Kidney (tissue), 14 donors: ENCODE results near the gene MDFI. TPM values are rescaled to one million over a fixed set of nuclear protein-coding genes. Genes with fewer than 3 reads are reported as not detected.
A peak's percentile ranks its signal among the peaks of the same experiment; 100 is the strongest.

Source experiments
- DNase-seq, 5 donors: peaks; one replicate each; pipeline ENCODE4 v3.0.0-alpha.2; 2013 to 2020
- FAIRE-seq: peaks from 2 replicates; lab custom pipeline; 2012; peaks lifted over from hg19 to GRCh38; lab: Jason Lieb, UNC
- H3K27ac ChIP-seq, 2 donors: one replicate each; pipeline ENCODE4 v1.7.0; 2013; ENCODE audit warnings: low read depth in 2 of 2, low read length in 2 of 2, inconsistent platforms in 1 of 2
- H3K27me3 ChIP-seq: one replicate; pipeline ENCODE4 v1.7.1; 2013; ENCODE audit warnings: low read length, inconsistent platforms; ENCODE audit not compliant: control insufficient read depth, insufficient read depth
- H3K36me3 ChIP-seq, 3 donors: one replicate each; pipeline versions ENCODE4 v1.7.0 to v1.7.1; 2013; ENCODE audit warnings: low read length in 3 of 3, control low read depth in 1 of 3, inconsistent platforms in 1 of 3; ENCODE audit not compliant: insufficient read depth in 3 of 3, control insufficient read depth in 2 of 3
- H3K4me1 ChIP-seq, 3 donors: one replicate each; pipeline versions ENCODE4 v1.7.0 to v1.7.1; 2013; ENCODE audit warnings: low read length in 3 of 3, inconsistent platforms in 1 of 3, low read depth in 1 of 3; ENCODE audit not compliant: control insufficient read depth in 2 of 3, insufficient read depth in 2 of 3
- H3K4me3 ChIP-seq, 3 donors: one replicate each; pipeline versions ENCODE4 v1.7.0 to v1.8.1; 2013; ENCODE audit warnings: low read length in 3 of 3, control low read depth in 1 of 3, inconsistent platforms in 1 of 3
- H3K9ac ChIP-seq, 3 donors: one replicate each; pipeline versions ENCODE4 v1.7.0 to v1.7.1; 2013; ENCODE audit warnings: low read length in 3 of 3, control low read depth in 1 of 3, inconsistent platforms in 1 of 3
- H3K9me3 ChIP-seq, 3 donors: one replicate each; pipeline versions ENCODE4 v1.7.0 to v1.7.1; 2013; ENCODE audit warnings: low read length in 3 of 3, control low read depth in 1 of 3, inconsistent platforms in 1 of 3; ENCODE audit not compliant: control insufficient read depth in 2 of 3, insufficient read depth in 1 of 3
- CTCF ChIP-seq: IDR thresholded peaks from 3 replicates; pipeline ENCODE4 v1.5.1; 2012; ENCODE audit warnings: mild to moderate bottlenecking, moderate library complexity, borderline replicate concordance; ENCODE audit not compliant: insufficient read depth; ENCODE audit errors: extremely low read depth
- intact Hi-C: fragments of 100-400 bp; cut with DNase I; formaldehyde crosslinking; loops from one replicate; pipeline ENCODE4 v1.11.1; 2022
- polyA plus RNA-seq: library from polyadenylated mRNA; stranded (reverse); fragments of 350-450 nt; fragmentation: Illumina TruSeq; extraction: RNeasy Lipid Tissue Mini Kit (QIAGEN cat#74804); gene quantifications from one replicate; pipeline ENCODE4 v1.2.3, GENCODE V29; 2014; ENCODE audit warnings: low read depth, low replicate concordance; ENCODE audit not compliant: insufficient read depth
- total RNA-seq: library from RNA; stranded (reverse); fragmentation: NEBNext Ultra II Directional; extraction: Animal tissue kit (Norgen Biotek cat#: 25700); gene quantifications from one replicate; pipeline ENCODE4 v1.2.1, GENCODE V29; 2021
- donor health status: control.
- donor health status: control.
- donor health status: control.
- donor health status: control.
- donor health status: control.
- donor health status: DM: yes; HTN: yes; CAD: no.
- donor health status: Normal renal cell carcinoma (clear cell type).

MDFI gene
- total and polyA plus RNA-seq, 2 donors from 2014 or later, result 2.3 to 16.9 TPM

GRCh38 chr6:41630069-41630468 is 8.2 kb upstream of the MDFI start:
- H3K9ac ChIP-seq, result no peak overlapping the region
- intact Hi-C loops, result no loop called here

GRCh38 chr6:41630946-41631345 is 7.3 kb upstream of the MDFI start:
- Histone ChIP-seq H3K27ac (no peak overlapping the region), H3K36me3 (no peaks in the 10 kb centered on the region), H3K9me3 (no peaks in the 10 kb centered on the region), H3K27me3 (no peaks in the 10 kb centered on the region), H3K4me3 (no peak overlapping the region), H3K9ac (no peak overlapping the region), H3K4me1 (peaks cover 0 to 4% (median 2%) of the 10 kb centered on the region in 3 donors)
- no peak for TF ChIP-seq CTCF
- intact Hi-C loops, result no loop called here
- DNase-seq (no peak), FAIRE-seq (no peak)

More at GRCh38 chr6:41630069-41630468, 8.2 kb upstream of the MDFI start:
- no peak for DNase-seq
- TF ChIP-seq CTCF, result no peak
- H3K4me3 ChIP-seq, result no peak overlapping the region
- H3K27me3 ChIP-seq, result no peaks in the 10 kb centered on the region
- H3K36me3 ChIP-seq, result no peaks in the 10 kb centered on the region
- peaks cover 0 to 4% (median 2%) of the 10 kb centered on the region in 3 donors for H3K4me1 ChIP-seq
- no peak for FAIRE-seq
- H3K27ac ChIP-seq, result no peak overlapping the region
- H3K9me3 ChIP-seq, result no peaks in the 10 kb centered on the region

- H3K27ac ChIP-seq, result no peak overlapping the region
- H3K4me1 ChIP-seq, result peaks cover 0 to 3% (median 0%) of the 10 kb centered on the region in 3 donors
- no peak overlapping the region for H3K9ac ChIP-seq
- intact Hi-C loops, result no loop called here
- DNase-seq (no peak), FAIRE-seq (no peak)
- no peak overlapping the region for H3K4me3 ChIP-seq
- H3K36me3 ChIP-seq, result no peaks in the 10 kb centered on the region
- no peaks in the 10 kb centered on the region for H3K27me3 ChIP-seq
- no peaks in the 10 kb centered on the region for H3K9me3 ChIP-seq
- no peak for TF ChIP-seq CTCF
These were observed 5.1 kb upstream of the MDFI start for GRCh38 chr6:41633056-41633634.

GRCh38 chr6:41634657-41635056 is 3.6 kb upstream of the MDFI start:
- Histone ChIP-seq H3K27ac (no peak overlapping the region), H3K36me3 (no peaks in the 10 kb centered on the region), H3K4me3 (no peak overlapping the region), H3K27me3 (no peaks in the 10 kb centered on the region), H3K9ac (no peak overlapping the region), H3K4me1 (peaks cover 0 to 5% (median 0%) of the 10 kb centered on the region in 3 donors), H3K9me3 (no peaks in the 10 kb centered on the region)
- intact Hi-C loops, result no loop called here
- FAIRE-seq (no peak), DNase-seq (peak; percentile 68 to 90 (median 72))
- no peak for TF ChIP-seq CTCF
